Ishikawa (cell line): Measurements from ENCODE around the gene FAM222A.

Source experiments
- CEBPB ChIP-seq: IDR thresholded peaks from 2 replicates; pipeline ENCODE4 v1.6.1; 2012
- CREB1 ChIP-seq: IDR thresholded peaks from 2 replicates; pipeline ENCODE4 v1.6.1; 2012; ENCODE audit warnings: low read depth
- EGR1 ChIP-seq: IDR thresholded peaks from 2 replicates; pipeline ENCODE4 v1.6.1; 2012
- EP300 ChIP-seq: IDR thresholded peaks from 2 replicates; pipeline ENCODE4 v1.6.1; 2012; ENCODE audit warnings: borderline replicate concordance
- FOXM1 ChIP-seq: IDR thresholded peaks from 2 replicates; pipeline ENCODE4 v1.6.1; 2012; ENCODE audit warnings: low read depth, borderline replicate concordance
- NFIC ChIP-seq: IDR thresholded peaks from 2 replicates; pipeline ENCODE4 v1.6.1; 2012
- RAD21 ChIP-seq: IDR thresholded peaks from 2 replicates; pipeline ENCODE4 v1.6.1; 2012; ENCODE audit warnings: low read depth
- TAF1 ChIP-seq: IDR thresholded peaks from 2 replicates; pipeline ENCODE4 v1.6.1; 2012; ENCODE audit warnings: low read depth, mild to moderate bottlenecking
- TCF12 ChIP-seq: IDR thresholded peaks from 2 replicates; pipeline ENCODE4 v1.6.1; 2012; ENCODE audit warnings: low read depth
- TEAD4 ChIP-seq: IDR thresholded peaks from 2 replicates; pipeline ENCODE4 v1.6.1; 2012
- YY1 ChIP-seq: IDR thresholded peaks from 2 replicates; pipeline ENCODE4 v1.6.1; 2012; ENCODE audit warnings: low read depth
- ZBTB7A ChIP-seq: IDR thresholded peaks from 2 replicates; pipeline ENCODE4 v1.6.1; 2012; ENCODE audit warnings: low read depth
- TF ChIP-seq, protein P1 (sequence below): IDR thresholded peaks from 2 replicates; pipeline ENCODE4 v1.6.1; 2012; ENCODE audit warnings: low read depth, mild to moderate bottlenecking
- TF ChIP-seq, protein P2 (sequence below): IDR thresholded peaks from 2 replicates; pipeline ENCODE4 v1.6.1; 2012
- TF ChIP-seq, protein P3 (sequence below): IDR thresholded peaks from 2 replicates; pipeline ENCODE4 v1.6.1; 2012

FAM222A gene

DNA sequence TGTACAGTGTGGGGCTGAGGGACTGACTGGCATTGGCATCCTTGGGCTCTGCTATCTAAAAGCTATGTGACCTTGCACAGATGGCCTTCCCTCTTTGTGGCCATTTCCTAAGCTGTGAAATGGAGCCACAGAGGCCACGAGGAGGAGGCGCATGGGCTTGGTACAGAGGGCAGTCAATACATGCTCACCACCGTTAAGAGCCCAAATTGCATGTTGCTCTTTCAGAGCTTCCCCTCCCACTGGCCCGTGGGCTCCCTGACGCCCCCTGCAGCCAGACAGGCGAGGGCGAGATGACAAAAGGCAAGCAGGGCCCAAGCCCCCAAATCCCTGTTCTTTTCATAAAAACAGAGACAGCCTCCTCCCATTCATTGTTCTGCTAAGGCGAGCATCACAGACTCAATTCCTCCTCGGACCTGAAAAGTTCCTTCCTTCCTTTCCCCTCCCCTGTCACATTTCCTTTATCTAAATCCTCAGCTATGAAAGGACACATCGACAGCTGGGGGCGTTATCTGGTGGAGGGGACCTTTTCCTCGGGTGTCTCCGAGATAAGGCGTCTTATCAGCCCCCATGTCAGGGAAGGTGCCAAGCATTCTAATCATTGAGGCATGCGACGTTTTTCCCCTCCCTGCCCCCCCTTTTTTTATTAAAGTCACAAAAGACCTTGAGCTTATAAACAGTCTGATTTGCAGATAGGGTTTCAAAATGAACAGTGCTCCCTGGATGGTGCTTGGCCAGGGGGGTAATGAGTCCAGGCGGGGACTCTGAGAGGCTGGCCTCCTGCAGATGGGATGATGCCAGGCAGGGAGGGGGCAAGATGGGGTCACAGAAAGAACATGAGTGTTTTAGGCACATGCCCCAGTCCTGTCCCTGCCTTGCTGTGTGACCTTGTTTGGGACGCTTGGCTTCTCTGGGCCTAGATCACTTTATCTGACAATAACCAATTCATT is 26.4 kb downstream of the FAM222A start:
- TF ChIP-seq EP300: no peak
- no peak for TF ChIP-seq TAF1
- TF ChIP-seq, protein P1, sequence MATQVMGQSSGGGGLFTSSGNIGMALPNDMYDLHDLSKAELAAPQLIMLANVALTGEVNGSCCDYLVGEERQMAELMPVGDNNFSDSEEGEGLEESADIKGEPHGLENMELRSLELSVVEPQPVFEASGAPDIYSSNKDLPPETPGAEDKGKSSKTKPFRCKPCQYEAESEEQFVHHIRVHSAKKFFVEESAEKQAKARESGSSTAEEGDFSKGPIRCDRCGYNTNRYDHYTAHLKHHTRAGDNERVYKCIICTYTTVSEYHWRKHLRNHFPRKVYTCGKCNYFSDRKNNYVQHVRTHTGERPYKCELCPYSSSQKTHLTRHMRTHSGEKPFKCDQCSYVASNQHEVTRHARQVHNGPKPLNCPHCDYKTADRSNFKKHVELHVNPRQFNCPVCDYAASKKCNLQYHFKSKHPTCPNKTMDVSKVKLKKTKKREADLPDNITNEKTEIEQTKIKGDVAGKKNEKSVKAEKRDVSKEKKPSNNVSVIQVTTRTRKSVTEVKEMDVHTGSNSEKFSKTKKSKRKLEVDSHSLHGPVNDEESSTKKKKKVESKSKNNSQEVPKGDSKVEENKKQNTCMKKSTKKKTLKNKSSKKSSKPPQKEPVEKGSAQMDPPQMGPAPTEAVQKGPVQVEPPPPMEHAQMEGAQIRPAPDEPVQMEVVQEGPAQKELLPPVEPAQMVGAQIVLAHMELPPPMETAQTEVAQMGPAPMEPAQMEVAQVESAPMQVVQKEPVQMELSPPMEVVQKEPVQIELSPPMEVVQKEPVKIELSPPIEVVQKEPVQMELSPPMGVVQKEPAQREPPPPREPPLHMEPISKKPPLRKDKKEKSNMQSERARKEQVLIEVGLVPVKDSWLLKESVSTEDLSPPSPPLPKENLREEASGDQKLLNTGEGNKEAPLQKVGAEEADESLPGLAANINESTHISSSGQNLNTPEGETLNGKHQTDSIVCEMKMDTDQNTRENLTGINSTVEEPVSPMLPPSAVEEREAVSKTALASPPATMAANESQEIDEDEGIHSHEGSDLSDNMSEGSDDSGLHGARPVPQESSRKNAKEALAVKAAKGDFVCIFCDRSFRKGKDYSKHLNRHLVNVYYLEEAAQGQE: no peak
- TF ChIP-seq TCF12: no peak
- no peak for TF ChIP-seq YY1
- TF ChIP-seq CEBPB: no peak
- no peak for TF ChIP-seq TEAD4
- TF ChIP-seq CREB1: no peak
- TF ChIP-seq FOXM1: no peak
- TF ChIP-seq ZBTB7A: no peak
- TF ChIP-seq, protein P2, sequence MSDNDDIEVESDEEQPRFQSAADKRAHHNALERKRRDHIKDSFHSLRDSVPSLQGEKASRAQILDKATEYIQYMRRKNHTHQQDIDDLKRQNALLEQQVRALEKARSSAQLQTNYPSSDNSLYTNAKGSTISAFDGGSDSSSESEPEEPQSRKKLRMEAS: no peak
- no peak for TF ChIP-seq NFIC
- no peak for TF ChIP-seq RAD21
- TF ChIP-seq, protein P3, sequence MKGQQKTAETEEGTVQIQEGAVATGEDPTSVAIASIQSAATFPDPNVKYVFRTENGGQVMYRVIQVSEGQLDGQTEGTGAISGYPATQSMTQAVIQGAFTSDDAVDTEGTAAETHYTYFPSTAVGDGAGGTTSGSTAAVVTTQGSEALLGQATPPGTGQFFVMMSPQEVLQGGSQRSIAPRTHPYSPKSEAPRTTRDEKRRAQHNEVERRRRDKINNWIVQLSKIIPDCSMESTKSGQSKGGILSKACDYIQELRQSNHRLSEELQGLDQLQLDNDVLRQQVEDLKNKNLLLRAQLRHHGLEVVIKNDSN: no peak
- no peak for TF ChIP-seq EGR1

DNA sequence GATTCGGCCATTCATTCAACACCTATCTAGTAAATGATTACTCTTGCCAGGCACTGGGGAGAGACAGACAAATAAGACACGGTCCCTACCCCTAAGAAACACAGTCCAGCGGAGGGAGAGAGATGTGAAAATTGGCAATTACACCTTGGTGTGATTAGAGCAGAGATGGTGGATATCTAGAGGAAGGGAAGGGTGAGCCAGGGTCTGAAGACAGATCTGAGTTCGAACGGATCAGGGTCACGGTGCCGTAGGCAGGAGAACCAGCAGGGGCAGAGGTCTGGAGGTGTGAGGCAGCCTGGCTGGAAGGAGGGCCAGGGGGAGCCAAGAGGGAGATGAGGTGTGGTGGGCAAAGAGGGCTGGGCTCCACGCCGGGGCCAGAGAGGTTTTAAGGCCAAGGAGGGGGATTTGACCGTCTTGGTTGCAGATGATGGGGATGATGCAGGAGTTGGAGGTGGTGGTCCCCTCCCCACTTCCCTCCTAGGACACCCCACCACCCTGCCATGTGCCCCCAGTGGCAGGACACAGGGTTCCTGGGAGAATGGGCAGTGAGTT is 27.1 kb downstream of the FAM222A start:
- TF ChIP-seq EGR1 (no peak), TEAD4 (no peak), TAF1 (no peak), YY1 (no peak), EP300 (no peak), FOXM1 (no peak), TCF12 (no peak), ZBTB7A (no peak), CEBPB (no peak), NFIC (no peak)
- TF ChIP-seq, protein P3: no peak
- TF ChIP-seq, protein P1: no peak

DNA sequence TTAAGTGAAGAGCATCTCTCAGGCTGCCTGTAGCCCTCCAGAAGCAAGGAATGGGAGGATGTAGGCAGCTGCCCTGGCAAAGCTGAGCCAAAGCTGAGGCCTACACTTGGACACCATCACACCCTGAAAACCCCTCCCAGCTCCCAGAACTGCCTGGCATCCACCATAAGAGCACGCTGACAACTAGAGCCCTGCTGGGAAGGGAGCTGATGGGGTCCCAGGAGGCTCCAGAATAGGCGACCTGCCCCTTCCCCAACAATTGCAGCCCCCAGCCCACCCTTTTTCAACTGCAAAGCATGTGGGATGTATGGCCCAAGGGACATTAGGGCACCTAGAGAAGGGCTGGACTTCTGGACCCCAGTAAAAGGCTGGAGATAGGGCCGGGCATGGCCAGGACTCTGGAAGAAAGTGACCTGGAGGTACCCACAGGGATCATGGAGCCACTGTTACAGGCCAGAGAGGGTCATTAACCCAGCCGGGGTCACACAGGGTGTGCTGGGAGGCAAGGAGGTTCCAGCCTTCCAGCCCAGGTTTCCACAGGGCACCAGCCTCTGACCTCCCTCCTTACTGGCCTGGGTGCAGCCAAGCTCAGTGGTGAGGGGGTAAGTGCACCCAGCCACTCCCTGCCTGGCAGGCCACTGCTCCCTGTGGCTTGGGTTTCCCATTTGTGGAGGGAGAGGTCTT is 27.8 kb downstream of the FAM222A start:
- no peak for TF ChIP-seq NFIC
- no peak for TF ChIP-seq ZBTB7A
- TF ChIP-seq TEAD4: no peak
- TF ChIP-seq RAD21: no peak
- no peak for TF ChIP-seq EGR1
- no peak for TF ChIP-seq TAF1
- TF ChIP-seq CREB1: no peak
- TF ChIP-seq YY1: no peak
- TF ChIP-seq EP300: no peak
- TF ChIP-seq, protein P3: no peak
- TF ChIP-seq, protein P2: no peak
- no peak for TF ChIP-seq CEBPB

DNA sequence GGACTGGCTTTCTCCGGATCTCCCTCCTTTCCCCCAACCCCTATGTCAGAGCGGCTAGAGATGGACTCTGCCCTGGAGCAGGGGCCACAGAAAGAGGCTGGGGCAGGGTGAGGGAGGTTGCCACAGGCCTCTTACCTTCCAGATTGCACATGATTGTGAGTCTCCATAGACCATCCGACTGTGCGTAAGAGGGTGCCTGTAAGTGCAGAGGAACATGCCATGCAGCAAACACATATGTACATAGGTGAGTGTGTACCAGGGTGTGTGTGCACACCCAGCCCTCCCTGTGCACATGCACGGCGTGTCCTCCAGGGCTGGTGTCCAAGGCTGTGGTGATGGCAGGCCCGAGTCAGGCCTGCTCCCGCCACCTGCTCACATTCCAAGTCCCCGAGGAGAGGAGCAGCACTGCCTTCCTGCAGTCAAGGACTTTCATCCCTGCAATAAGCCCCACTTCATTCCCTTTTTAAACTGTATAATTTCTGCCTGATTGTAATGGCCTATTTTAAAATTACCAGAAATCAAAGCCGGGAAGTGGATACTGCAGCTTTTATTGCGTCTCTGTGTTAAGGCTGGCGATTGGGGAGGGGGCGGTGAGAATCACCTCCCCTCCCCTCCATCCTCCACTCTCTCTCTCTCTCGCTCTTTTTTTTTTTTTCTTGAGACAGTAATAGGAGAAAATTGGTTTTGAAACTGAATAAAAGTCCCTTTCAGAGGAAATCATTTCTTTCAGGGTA is 28.5 kb downstream of the FAM222A start:
- TF ChIP-seq NFIC (no peak), TCF12 (no peak), EGR1 (no peak), FOXM1 (no peak), CEBPB (no peak), TAF1 (no peak)
- TF ChIP-seq, protein P1: no peak
- TF ChIP-seq, protein P2: no peak
